NAMALWA (cell line): Measurements from ENCODE around the gene STX18.
A peak's percentile ranks its signal among the peaks of the same experiment; 100 is the strongest.
"Not testable (repeated sequence)": the region's sequence is repeated elsewhere in the genome, so short reads cannot be mapped to it uniquely, and the experiment has no call there.

ENCODE experiments used
- DNase-seq: peaks from one replicate; pipeline ENCODE4 v3.0.0-alpha.2; 2015; ENCODE audit warnings: low spot score

STX18 gene

DNA sequence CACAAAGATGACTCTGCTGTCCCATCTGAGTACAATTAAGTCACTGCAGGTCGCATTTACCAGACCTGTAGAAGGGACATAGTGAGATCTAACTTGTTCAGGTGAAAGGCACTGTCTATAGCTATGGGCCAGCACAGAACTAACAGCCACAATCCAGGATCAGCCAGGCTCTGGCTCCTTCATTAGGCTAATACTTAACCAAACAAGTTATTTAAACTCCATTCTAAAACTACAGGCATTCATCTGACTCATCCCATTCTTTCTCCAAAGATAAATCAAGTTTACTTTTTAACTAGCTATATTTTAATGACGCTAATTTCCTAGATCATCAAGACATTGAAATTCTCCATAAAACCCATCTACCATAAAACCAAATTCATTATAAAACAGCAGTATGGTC is 62.5 kb downstream of the STX18 start:
- no peak for DNase-seq

DNA sequence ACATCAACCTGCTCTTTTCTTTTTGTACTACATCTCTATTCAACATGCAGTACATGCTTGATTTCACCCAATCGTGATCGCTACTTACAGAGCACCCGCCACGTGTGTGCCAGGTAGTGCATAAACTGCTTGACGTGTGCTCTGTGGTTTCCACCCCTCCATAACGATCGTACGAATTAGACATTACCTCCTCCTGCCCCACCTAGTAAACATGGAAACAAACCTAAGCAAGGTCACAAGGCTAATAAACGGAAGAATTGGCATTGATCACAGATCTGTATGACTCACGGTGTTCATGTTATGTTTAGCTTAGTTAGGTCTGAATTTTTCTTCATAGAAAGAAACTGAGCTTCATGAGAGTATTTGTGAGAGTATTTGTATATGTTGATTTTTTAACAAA is 64.1 kb downstream of the STX18 start:
- DNase-seq, result no peak

DNA sequence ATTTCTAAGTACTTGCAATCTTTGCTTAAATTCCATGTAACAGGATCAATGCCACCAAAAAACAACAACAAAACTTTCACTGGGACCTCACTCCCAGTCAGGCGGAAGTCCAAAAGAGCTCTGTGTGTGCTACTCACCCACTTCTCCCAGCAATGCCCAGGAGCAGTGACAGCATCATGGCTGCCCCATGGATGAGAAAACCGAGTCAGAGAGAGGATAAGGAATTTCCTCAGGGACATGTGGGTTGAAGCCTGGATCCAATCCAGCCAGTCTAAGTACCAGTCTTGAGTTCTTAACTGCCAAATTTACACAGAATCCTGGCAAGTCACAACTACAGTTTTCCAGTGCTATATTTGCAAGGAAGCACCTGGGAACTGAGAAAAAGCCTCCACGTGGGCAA is 64.5 kb downstream of the STX18 start:
- DNase-seq, result no peak

DNA sequence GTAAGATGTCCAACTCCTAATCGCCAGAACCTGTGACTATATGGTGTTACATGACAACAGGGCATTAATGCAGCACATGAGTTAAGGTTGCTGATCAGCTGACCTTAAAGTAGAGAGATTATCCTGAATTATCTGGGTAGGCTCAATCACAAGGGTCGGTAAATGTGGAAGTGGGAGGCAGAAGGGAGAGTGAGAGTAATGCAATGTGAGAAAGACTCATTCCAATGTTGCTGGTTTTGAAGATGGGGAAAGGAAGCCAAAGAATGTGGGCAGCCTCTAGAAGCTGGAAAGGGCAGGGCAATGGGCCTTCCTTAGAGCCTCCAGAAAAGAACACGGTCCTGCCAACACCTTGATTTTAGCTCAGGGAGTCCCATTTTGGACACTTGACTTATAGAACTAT is 67.4 kb downstream of the STX18 start:
- DNase-seq, result no peak

DNA sequence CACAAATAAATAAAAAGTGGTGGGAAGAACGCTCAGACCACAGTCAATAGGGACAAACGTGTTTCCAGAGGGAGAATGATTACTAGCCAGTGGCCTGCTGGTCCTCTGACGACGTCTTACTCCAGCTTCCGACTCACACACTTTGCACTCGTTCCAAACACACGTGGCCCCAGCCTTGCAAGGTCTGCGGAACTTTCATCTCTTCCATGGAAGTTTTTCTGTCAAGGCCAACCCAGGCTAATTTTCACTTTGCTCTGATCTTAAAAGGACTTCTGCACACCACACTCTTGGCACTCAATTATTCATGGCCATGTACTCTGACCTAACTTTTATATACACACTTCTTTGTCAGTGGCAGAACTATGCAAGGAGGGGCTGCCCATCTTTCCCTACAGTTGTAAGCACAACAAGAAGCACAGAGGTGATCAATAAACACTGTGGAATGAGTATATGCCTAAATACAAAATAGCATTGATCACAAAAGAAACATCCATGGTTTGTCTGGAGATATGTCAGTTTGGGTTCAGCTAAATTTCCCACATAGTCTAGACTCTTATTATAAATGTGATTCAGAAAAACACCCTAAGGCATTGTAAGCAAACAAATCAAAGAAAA is 69.4 kb downstream of the STX18 start:
- no peak for DNase-seq

DNA sequence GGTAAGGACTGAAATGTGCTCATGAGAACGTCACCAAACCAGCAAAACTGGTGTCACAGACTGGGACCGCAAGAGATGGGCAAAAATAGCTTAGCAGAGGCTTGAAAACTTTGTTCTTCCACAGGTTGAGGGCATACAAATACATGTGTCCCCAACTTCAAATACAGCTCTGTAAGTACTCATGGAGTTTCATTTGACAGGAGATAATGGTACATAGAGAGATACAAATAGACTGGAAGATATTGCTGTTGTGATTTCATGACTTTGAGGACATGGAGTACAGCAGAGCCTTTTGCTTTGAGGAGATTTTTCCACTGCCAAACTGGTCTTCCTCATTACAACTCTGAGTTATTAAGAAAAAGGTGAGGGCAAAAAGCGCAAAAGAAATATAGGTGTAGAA is 70.7 kb downstream of the STX18 start:
- no peak for DNase-seq

DNA sequence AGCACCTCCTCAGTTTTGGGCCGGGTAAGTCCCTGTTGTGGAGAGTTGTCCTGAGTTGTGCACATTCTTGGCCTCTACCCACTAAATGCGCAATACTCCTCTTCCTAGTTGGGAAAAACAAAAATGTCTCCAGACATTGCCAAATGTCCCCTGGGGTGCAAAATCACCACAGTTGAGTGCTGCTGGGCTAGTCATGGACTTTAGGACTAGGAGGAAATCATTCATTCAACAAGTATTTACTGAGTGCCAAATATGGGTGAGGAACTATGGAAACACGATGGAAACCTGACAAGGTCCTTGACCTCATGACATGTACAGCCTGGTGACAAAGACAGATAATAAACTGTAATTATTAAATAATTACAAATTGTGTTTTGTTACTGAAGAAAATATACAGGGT is 71.6 kb downstream of the STX18 start:
- no peak for DNase-seq

DNA sequence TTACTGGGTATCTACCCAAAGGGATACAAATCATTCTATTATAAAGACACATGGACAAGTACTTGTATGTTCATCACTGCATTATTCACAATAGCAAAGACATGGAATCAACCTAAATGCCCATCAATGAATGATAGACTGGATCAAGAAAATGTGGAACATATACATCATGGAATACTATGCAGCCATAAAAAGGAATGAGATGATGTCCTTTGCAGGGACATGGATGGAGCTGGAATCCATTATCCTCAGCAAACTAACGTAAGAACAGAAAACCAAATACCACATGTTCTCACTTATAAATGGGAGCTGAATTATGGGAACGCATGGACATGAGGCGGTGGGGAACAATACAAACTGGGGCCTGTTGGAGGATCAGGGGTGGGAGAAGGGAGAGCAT is 76.6 kb downstream of the STX18 start:
- DNase-seq, result not testable (repeated sequence)

DNA sequence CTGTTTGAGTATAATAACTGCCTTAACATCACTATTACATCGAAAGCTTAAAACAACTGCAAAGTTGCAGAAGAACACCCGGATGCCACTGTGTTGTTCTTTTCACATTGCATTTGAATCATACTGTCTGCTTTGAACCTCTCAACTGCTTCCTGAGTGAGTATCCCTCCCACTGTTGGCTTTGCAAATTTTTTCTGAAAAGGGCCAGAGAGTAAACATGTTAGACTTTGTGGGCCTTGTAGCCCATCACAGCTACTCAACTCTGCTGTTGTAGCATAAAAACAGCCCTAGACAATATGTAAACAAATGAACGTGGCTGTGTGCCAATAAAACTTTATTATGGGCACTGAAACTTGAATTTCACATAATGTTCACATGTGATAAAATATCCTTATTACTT is 78.9 kb downstream of the STX18 start:
- no peak for DNase-seq

DNA sequence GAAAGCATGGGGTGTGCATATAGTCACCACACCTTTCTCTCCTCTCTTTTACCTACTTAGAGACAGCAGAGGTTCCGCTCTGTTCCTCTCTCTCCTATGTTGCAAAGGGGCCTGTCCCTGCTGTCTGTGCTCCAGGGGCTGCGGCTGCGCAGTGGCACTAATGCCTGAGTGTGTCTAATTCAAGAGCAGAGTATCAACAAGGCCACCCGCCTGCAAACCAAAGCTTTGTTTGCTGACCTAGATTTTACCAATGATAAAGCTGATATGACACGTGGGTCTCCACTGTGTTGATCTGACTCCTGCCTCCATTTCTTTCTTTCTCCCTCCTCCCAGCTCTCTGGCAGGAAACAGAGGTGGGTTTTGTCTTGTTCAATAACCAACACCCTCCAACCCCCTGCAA is 80.0 kb downstream of the STX18 start:
- no peak for DNase-seq

DNA sequence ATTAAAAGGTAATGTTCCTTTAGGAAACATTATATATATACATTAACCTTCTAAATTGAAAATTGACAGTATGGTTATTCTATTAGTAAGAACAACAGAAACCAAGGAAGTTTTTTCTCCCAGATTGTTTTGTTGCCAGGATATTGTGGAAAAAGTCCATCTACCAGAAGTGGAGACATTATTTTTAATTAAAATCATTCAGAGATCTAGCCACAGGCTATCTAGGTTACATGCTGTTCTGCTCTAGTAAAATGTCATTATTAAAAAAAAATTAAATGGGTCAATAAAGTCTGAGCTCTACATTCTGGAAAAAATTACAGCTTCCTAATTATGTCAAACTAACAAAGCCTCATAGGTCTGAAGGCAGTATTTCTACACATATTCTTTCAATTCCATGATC is 80.7 kb downstream of the STX18 start:
- DNase-seq, result no peak

DNA sequence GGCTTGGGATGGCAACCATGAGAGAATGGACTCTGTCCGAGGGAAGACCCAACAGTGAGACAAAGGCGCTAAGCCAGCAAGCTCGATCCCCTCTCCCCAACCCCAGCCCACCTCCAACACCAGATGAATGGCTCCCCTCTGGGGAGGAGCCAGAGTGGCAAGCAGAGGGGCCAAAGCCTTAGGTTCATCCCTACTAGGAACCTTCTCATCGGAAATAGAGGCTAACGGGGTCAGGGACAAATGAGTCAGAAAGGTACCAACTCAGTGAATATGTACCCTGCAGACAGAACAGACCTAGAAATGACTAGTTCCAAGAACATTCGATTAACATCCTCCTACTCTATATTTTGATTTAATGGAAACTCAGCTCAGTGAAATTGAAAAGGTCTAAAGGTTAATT is 81.1 kb downstream of the STX18 start:
- no peak for DNase-seq

DNA sequence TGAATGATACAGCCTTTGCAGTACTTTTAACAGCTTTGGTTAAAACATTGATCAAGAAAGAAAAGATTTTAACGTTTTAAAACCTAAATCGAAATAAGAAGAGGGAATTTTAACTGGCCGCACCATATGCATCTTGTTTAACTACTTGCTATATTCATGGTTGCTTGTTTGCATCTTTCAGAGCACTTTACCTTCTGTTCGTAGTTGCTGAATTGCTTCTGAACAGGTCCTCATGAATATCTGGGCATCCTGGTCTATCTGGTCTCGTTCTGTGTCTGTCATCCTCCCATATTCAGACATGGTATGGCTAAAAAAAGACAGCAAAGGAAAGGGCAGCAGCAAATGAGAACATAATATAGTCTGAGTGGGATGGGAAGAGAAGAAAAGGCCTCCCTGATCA is 82.7 kb downstream of the STX18 start:
- DNase-seq, result no peak

DNA sequence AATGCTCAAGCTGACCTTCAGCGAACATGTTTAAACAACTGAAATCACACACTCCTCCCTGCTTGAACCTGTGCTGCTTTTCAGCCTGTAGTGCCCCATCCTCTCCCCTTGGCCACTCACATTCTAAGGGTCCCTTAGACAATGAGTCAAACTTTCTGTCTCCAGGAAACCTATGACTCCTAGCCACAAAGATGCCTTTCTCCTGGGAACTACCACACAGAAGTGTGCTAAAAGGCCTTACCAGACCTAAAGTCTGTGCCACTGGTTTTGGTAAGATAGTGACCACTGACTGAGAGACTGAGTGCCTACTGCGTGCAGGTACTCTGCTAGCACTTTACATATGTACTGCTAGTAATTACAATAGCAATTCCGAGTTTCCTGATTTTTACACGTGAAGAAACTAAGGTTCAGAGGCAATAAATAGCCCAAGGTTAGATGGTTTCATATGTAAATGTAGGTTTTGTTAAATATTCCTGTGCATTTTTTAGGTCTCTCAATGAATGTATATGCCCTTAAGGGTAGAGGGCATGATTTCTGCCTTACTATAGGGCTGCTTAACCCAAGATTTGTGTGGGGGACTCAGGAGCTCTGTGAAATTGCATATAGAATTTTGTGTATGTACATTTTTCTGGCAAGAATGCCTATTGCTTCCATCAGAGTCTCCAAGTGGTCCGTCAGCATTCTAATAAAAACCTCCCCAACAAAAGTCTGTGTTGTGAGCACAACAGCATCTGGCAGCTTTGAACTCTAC is 83.9 kb downstream of the STX18 start:
- no peak for DNase-seq

DNA sequence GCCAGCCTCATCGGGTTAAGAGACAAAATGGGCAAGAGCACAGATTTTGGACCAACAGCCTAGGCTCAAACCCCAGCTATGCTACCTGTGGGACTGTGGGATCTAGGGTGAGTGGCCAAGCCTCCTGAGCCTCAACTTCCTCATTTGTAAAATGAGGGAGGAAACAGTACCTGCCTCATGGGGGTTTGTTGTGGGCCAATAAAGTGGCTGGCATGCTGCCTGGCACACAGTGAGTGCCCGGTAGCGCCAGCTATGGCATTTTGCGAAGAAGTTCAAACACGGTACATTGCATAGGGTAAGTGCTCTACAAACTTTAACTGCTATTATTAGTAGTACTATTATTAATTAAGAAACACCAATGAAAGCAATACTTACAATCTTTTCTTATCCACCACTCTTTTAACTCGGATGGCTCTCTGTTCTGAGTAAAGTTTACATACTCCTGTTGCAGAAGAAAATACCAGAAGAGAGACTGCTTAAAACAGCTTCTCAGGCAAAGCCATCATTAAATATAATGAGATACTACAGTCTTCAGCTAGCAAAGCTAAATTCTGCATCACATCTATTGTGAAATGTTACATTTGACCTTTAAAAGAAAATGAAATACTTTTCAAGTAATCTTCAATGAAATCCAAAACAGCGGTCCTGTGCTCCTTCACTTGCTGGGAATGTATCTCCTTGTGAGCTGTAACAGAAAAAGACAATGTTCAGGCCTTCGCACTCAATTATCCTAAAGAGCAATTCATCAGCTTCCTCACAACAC is 84.9 kb downstream of the STX18 start:
- DNase-seq, result no peak

DNA sequence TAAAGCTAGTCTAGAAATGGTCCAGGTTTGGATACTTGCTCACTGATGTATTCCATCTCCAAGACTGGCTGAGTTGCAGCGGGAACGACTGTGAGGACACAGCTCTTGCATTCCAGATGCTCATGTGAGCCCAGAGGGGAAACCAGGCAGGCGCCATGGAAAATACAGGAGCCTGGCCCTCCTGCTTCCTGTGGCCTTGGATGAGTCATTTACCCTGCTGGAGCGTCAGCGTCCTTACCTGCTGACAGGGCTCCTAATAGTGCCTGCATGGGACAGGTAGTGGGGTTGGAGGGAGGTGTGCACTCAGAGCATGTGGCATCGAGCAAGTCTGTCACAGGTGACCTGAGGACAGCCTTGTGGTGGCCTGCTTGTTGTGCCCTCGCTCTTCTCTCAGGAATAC is 85.5 kb downstream of the STX18 start:
- no peak for DNase-seq

DNA sequence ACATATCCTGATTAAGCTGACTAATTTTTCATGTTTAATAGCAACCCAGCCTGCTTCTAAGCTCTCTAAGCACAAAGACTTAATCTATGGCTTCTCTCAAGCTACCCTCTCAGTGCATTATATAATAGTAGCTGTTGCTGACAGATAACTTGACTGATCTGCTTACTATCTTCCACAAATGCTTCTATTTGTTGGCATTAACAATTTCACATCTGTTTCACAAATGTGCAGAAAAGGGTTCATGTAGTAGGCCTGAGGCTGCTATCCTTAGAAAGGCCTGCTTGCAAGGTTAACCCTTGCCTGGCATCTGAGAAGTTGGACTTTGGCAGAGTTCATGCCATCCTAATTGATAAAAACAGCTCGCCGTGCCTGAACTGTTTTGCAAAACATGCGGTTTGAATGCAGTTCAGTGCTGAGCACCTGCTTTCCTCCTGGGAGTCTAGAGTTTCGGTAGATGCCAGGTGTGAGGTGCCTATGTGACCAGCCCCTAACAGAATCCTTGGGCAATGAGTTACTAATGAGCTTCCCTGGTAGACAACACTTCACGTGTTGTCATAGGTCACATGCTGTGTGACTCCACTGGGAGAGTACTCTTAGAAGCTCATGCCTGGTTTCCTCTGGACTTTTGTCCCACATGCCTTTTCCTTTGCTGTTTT is 86.5 kb downstream of the STX18 start:
- peak; percentile 58 for DNase-seq

DNA sequence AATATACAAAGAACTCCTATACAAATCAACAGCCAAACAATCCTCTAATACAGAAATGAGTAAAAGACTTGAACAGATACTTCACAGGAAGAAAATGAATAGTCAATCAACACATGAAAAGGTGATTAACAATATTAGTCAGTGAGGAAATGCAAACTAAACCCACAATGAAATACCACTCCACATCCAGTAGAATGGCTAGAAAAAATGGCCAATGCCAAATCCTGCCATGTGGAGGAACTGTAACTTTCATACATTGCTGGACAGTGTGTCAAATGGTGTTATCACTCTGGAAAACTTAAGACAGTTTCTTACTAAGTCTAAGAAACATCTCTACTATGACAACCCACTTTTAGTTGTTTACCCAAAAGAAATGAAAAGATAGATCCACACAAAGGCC is 95.4 kb downstream of the STX18 start:
- DNase-seq, result no peak

DNA sequence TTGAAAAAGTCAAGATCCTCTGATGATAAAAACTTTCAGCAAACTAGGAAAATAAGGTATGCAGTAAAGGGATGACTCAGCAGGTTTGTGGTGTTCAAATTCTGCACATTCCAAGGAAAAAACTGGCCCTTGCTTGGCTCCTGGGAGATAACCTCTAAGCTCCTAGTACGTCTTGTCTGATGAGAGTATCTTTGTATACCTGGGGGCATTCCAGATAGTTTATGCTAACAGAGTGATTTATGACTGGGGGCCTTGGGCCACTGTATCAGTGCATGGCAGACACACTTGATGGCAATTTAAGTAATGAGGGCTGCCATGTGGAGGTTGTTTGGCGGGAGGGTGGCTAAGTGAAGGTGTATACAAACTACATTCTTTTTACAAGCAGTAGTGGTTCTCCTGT is 98.0 kb downstream of the STX18 start:
- DNase-seq, result no peak

DNA sequence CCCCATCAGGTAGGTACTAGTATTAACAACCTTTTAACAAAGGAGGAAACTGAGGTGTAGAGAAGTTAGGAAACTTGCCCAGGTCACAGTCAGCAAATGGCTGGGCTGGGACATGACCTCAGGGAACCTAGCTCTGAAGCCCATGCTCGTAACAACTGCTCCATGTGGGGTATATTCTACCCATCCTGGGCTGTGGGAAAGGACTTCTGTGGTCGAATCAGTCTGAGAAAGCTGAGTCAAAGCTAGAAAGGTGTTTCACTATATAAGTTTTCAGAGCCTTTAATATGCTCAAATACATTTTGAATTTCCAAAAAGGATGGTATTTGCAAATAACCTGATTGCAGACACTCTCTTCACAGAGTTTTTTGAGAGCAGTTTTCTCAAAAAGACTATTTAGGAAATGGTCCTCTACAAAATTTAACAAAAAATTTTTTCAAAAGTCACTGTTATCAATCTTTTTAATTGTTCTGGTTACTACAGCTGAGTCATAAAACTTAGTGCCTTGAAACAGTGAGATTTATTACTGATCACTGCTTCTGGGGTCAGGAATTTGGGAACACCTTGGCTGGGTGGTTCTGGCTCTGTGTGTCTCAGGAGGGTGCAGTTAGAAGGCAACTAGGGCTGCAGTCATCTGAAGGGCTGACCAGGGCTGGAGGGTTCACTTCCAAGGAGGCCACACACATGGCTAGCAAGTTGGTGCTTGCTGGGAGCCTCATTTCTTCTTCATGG is 101.4 kb downstream of the STX18 start:
- no peak for DNase-seq

DNA sequence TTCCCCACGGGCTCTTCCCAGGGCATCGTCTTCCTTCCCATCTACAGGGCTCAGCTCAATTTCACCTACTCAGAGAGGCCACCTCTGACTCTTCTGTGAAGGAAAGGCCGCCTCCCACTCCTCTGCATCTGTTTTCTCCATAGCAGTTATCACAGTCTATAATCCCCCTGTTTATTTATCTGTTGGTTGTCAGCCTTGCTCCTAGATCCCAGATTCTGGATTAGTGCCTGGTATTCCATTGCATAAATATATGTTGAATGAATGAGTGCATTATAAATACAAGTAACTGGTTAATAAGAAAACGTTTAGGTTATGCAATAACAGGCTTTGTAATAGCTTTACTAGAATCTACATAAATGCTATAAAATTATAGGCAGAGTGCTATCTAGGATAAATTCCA is 102.1 kb downstream of the STX18 start:
- no peak for DNase-seq

DNA sequence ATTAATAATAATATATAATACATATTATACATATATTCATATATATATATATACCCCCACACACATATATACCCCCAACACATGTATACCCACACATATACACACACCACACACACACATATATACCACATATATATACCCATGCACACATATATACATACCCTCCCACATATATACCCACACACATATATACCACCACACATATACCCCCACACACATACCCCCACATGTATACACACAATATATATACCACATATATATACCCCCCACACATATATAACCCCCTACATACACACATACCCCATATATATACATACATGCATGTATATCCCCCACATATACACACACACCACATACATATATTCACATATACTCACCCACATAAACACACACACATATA is 103.0 kb downstream of the STX18 start:
- no peak for DNase-seq
